Measurements from ENCODE around the gene FRRS1.
"Not testable (repeated sequence)": the region's sequence is repeated elsewhere in the genome, so short reads cannot be mapped to it uniquely, and the experiment has no call there.

The FRRS1 gene

GRCh38 chr1:99759518-99760160, 6.8 kb downstream of the FRRS1 start:
- in situ Hi-C loops (cut with HindIII; ENCODE audit: low pct_unique_long_range_greater_than_20kb, low sequenced_read_pairs) = no loop called here
- DNase-seq (ENCODE audit: low read depth in 1 of 2, low spot score in 1 of 2) = no peak

GRCh38 chr1:99758686-99759517, 7.5 kb downstream of the FRRS1 start:
- DNase-seq (ENCODE audit: low read depth in 1 of 2, low spot score in 1 of 2); in situ Hi-C loops (cut with HindIII; ENCODE audit: low pct_unique_long_range_greater_than_20kb, low sequenced_read_pairs): not testable (repeated sequence)

More at GRCh38 chr1:99759518-99760160, 6.8 kb downstream of the FRRS1 start:
- no peak for TF ChIP-seq JUND (IDR thresholded peaks at IDR 0.05; ENCODE audit: low read depth)

GRCh38 chr1:99758073-99758511, 8.3 kb downstream of the FRRS1 start:
- in situ Hi-C loops (cut with HindIII; ENCODE audit: low pct_unique_long_range_greater_than_20kb, low sequenced_read_pairs) = no loop called here
- no peak for DNase-seq (ENCODE audit: low read depth in 1 of 2, low spot score in 1 of 2)
- TF ChIP-seq JUND (IDR thresholded peaks at IDR 0.05; ENCODE audit: low read depth) = no peak

- TF ChIP-seq JUND (IDR thresholded peaks at IDR 0.05; ENCODE audit: low read depth) = no peak
- no peak for DNase-seq (ENCODE audit: low read depth in 1 of 2, low spot score in 1 of 2)
- in situ Hi-C loops (cut with HindIII; ENCODE audit: low pct_unique_long_range_greater_than_20kb, low sequenced_read_pairs) = no loop called here
These were observed 9.8 kb downstream of the FRRS1 start for GRCh38 chr1:99756598-99756997.

- in situ Hi-C loops (cut with HindIII; ENCODE audit: low pct_unique_long_range_greater_than_20kb, low sequenced_read_pairs) = no loop called here
- TF ChIP-seq JUND (IDR thresholded peaks at IDR 0.05; ENCODE audit: low read depth) = no peak
- DNase-seq (ENCODE audit: low read depth in 1 of 2, low spot score in 1 of 2) = no peak
These were observed 10.8 kb downstream of the FRRS1 start for GRCh38 chr1:99755664-99756063.

GRCh38 chr1:99754697-99755096, 11.7 kb downstream of the FRRS1 start:
- TF ChIP-seq JUND (IDR thresholded peaks at IDR 0.05; ENCODE audit: low read depth) = no peak
- in situ Hi-C loops (cut with HindIII; ENCODE audit: low pct_unique_long_range_greater_than_20kb, low sequenced_read_pairs) = no loop called here

GRCh38 chr1:99754055-99754626, 12.3 kb downstream of the FRRS1 start:
- no peak for DNase-seq (ENCODE audit: low read depth in 1 of 2, low spot score in 1 of 2)
- TF ChIP-seq JUND (IDR thresholded peaks at IDR 0.05; ENCODE audit: low read depth) = no peak
- in situ Hi-C loops (cut with HindIII; ENCODE audit: low pct_unique_long_range_greater_than_20kb, low sequenced_read_pairs) = no loop called here

More at GRCh38 chr1:99754697-99755096, 11.7 kb downstream of the FRRS1 start:
- DNase-seq (ENCODE audit: low read depth in 1 of 2, low spot score in 1 of 2) = no peak

GRCh38 chr1:99751877-99752504, 14.4 kb downstream of the FRRS1 start:
- no peak for DNase-seq (ENCODE audit: low read depth in 1 of 2, low spot score in 1 of 2)
- no peak for TF ChIP-seq JUND (IDR thresholded peaks at IDR 0.05; ENCODE audit: low read depth)
- in situ Hi-C loops (cut with HindIII; ENCODE audit: low pct_unique_long_range_greater_than_20kb, low sequenced_read_pairs) = no loop called here

- no peak for TF ChIP-seq JUND (IDR thresholded peaks at IDR 0.05; ENCODE audit: low read depth)
- no peak for DNase-seq (ENCODE audit: low read depth in 1 of 2, low spot score in 1 of 2)
- in situ Hi-C loops (cut with HindIII; ENCODE audit: low pct_unique_long_range_greater_than_20kb, low sequenced_read_pairs) = no loop called here
These were observed 16.7 kb downstream of the FRRS1 start for GRCh38 chr1:99749504-99750347.

GRCh38 chr1:99748419-99748818, 18.0 kb downstream of the FRRS1 start:
- DNase-seq (ENCODE audit: low read depth in 1 of 2, low spot score in 1 of 2) = no peak
- in situ Hi-C loops (cut with HindIII; ENCODE audit: low pct_unique_long_range_greater_than_20kb, low sequenced_read_pairs) = no loop called here
- TF ChIP-seq JUND (IDR thresholded peaks at IDR 0.05; ENCODE audit: low read depth) = no peak

GRCh38 chr1:99745684-99746083, 20.8 kb downstream of the FRRS1 start:
- in situ Hi-C loops (cut with HindIII; ENCODE audit: low pct_unique_long_range_greater_than_20kb, low sequenced_read_pairs) = no loop called here
- DNase-seq (ENCODE audit: low read depth in 1 of 2, low spot score in 1 of 2) = no peak
- TF ChIP-seq JUND (IDR thresholded peaks at IDR 0.05; ENCODE audit: low read depth) = no peak

GRCh38 chr1:99745061-99745460, 21.4 kb downstream of the FRRS1 start:
- no peak for DNase-seq (ENCODE audit: low read depth in 1 of 2, low spot score in 1 of 2)
- TF ChIP-seq JUND (IDR thresholded peaks at IDR 0.05; ENCODE audit: low read depth) = no peak
- in situ Hi-C loops (cut with HindIII; ENCODE audit: low pct_unique_long_range_greater_than_20kb, low sequenced_read_pairs) = no loop called here

All from T47D (cell line).